ENCODE data around the gene IZUMO1. TPM values are rescaled to one million over a fixed set of nuclear protein-coding genes. Genes with fewer than 3 reads are reported as not detected.

IZUMO1 gene
- total RNA-seq, 1 donor from 2014 or later: not detected

- Mint-ChIP-seq H3K27me3 (ENCODE audit: low read depth, unreplicated experiment) (peaks cover 53% of the 10 kb centered on the region), H3K27ac (ENCODE audit: unreplicated experiment) (no peak overlapping the region), H3K4me3 (ENCODE audit: unreplicated experiment) (no peak overlapping the region), H3K4me1 (ENCODE audit: low read depth, unreplicated experiment) (no peaks in the 10 kb centered on the region), H3K36me3 (ENCODE audit: low read depth, unreplicated experiment) (no peaks in the 10 kb centered on the region), H3K9me3 (ENCODE audit: unreplicated experiment) (peaks cover 4% of the 10 kb centered on the region)
- TF ChIP-seq, protein P1, sequence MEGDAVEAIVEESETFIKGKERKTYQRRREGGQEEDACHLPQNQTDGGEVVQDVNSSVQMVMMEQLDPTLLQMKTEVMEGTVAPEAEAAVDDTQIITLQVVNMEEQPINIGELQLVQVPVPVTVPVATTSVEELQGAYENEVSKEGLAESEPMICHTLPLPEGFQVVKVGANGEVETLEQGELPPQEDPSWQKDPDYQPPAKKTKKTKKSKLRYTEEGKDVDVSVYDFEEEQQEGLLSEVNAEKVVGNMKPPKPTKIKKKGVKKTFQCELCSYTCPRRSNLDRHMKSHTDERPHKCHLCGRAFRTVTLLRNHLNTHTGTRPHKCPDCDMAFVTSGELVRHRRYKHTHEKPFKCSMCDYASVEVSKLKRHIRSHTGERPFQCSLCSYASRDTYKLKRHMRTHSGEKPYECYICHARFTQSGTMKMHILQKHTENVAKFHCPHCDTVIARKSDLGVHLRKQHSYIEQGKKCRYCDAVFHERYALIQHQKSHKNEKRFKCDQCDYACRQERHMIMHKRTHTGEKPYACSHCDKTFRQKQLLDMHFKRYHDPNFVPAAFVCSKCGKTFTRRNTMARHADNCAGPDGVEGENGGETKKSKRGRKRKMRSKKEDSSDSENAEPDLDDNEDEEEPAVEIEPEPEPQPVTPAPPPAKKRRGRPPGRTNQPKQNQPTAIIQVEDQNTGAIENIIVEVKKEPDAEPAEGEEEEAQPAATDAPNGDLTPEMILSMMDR (IDR thresholded peaks at IDR 0.05; ENCODE audit: insufficient read depth, low read depth, low read length): no peak
- TF ChIP-seq EZH2 (IDR thresholded peaks at IDR 0.05; ENCODE audit: insufficient read depth, low read length): no peak
- Histone ChIP-seq H2AFZ (ENCODE audit: low read depth, low read length) (no peak overlapping the region), H3K36me3 (ENCODE audit: insufficient read depth, low read length) (no peaks in the 10 kb centered on the region), H3K9me3 (ENCODE audit: insufficient read depth, low read depth, low read length) (no peaks in the 10 kb centered on the region), H3K79me2 (ENCODE audit: insufficient read depth, low read length) (no peaks in the 10 kb centered on the region), H4K20me1 (ENCODE audit: insufficient read depth, low read length) (no peaks in the 10 kb centered on the region), H3K4me3 (ENCODE audit: insufficient read depth, low read depth, low read length) (no peak overlapping the region), H3K4me1 (ENCODE audit: insufficient read depth, low read length) (no peaks in the 10 kb centered on the region), H3K27ac (ENCODE audit: low read depth, low read length) (no peak overlapping the region), H3K4me2 (ENCODE audit: low read length) (no peak overlapping the region), H3K9ac (ENCODE audit: low read length) (no peak overlapping the region), H3K27me3 (ENCODE audit: insufficient read depth, low read length) (peaks cover 29% of the 10 kb centered on the region)
- FAIRE-seq: no peak
- no peak for DNase-seq (ENCODE audit: low read depth)
These were observed 13.9 kb upstream of the IZUMO1 start for GRCh38 chr19:48760504-48761205.

DNA sequence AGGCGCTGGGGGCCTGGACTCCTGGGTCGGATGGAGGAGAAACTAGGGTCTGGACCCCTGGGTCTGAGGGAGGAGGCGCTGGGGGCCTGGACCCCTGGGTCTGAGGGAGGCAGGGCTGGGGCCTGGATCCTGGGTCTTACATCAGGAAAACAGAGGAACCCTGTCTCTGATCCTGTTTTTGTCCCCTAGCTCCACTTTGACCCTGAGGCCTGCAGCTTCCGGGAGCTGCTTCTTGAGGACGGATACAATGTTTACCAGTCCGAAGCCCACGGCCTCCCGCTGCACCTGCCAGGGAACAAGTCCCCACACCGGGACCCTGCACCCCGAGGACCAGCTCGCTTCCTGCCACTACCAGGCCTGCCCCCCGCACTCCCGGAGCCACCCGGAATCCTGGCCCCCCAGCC, 11.0 kb upstream of the IZUMO1 start:
- DNase-seq (ENCODE audit: low read depth) (no peak), FAIRE-seq (no peak)
- no peak overlapping the region for H2AFZ ChIP-seq (ENCODE audit: low read depth, low read length)
- no peak overlapping the region for H3K27ac ChIP-seq (ENCODE audit: low read depth, low read length)
- H3K4me1 ChIP-seq (ENCODE audit: insufficient read depth, low read length): peaks cover 4% of the 10 kb centered on the region
- no peak overlapping the region for H3K4me3 ChIP-seq (ENCODE audit: insufficient read depth, low read depth, low read length)
- H3K9me3 Mint-ChIP-seq (ENCODE audit: unreplicated experiment): peaks cover 1% of the 10 kb centered on the region
- no peak overlapping the region for H3K4me3 Mint-ChIP-seq (ENCODE audit: unreplicated experiment)
- TF ChIP-seq, protein P1 (IDR thresholded peaks at IDR 0.05; ENCODE audit: insufficient read depth, low read depth, low read length): no peak
- no peak for TF ChIP-seq EZH2 (IDR thresholded peaks at IDR 0.05; ENCODE audit: insufficient read depth, low read length)
- no peaks in the 10 kb centered on the region for H4K20me1 ChIP-seq (ENCODE audit: insufficient read depth, low read length)
- peaks cover 3% of the 10 kb centered on the region for H3K4me1 Mint-ChIP-seq (ENCODE audit: low read depth, unreplicated experiment)
- peaks cover 53% of the 10 kb centered on the region for H3K27me3 Mint-ChIP-seq (ENCODE audit: low read depth, unreplicated experiment)
- no peak overlapping the region for H3K27ac Mint-ChIP-seq (ENCODE audit: unreplicated experiment)
- no peaks in the 10 kb centered on the region for H3K36me3 Mint-ChIP-seq (ENCODE audit: low read depth, unreplicated experiment)
- H3K9ac ChIP-seq (ENCODE audit: low read length): no peak overlapping the region
- no peak overlapping the region for H3K4me2 ChIP-seq (ENCODE audit: low read length)
- H3K9me3 ChIP-seq (ENCODE audit: insufficient read depth, low read depth, low read length): no peaks in the 10 kb centered on the region
- H3K36me3 ChIP-seq (ENCODE audit: insufficient read depth, low read length): no peaks in the 10 kb centered on the region
- no peaks in the 10 kb centered on the region for H3K79me2 ChIP-seq (ENCODE audit: insufficient read depth, low read length)
- peaks cover 31% of the 10 kb centered on the region for H3K27me3 ChIP-seq (ENCODE audit: insufficient read depth, low read length)

- no peak for FAIRE-seq
These were observed 10.5 kb upstream of the IZUMO1 start for GRCh38 chr19:48757089-48757675.

More at GRCh38 chr19:48757089-48757675, 10.5 kb upstream of the IZUMO1 start:
- Histone ChIP-seq H4K20me1 (ENCODE audit: insufficient read depth, low read length) (no peaks in the 10 kb centered on the region), H3K27ac (ENCODE audit: low read depth, low read length) (no peak overlapping the region), H3K4me1 (ENCODE audit: insufficient read depth, low read length) (peaks cover 7% of the 10 kb centered on the region), H3K4me3 (ENCODE audit: insufficient read depth, low read depth, low read length) (no peak overlapping the region), H2AFZ (ENCODE audit: low read depth, low read length) (no peak overlapping the region), H3K9ac (ENCODE audit: low read length) (no peak overlapping the region), H3K4me2 (ENCODE audit: low read length) (no peak overlapping the region), H3K9me3 (ENCODE audit: insufficient read depth, low read depth, low read length) (no peaks in the 10 kb centered on the region), H3K36me3 (ENCODE audit: insufficient read depth, low read length) (no peaks in the 10 kb centered on the region), H3K27me3 (ENCODE audit: insufficient read depth, low read length) (peaks cover 27% of the 10 kb centered on the region), H3K79me2 (ENCODE audit: insufficient read depth, low read length) (no peaks in the 10 kb centered on the region)
- no peak overlapping the region for H3K4me3 Mint-ChIP-seq (ENCODE audit: unreplicated experiment)
- no peak for DNase-seq (ENCODE audit: low read depth)
- no peak overlapping the region for H3K27ac Mint-ChIP-seq (ENCODE audit: unreplicated experiment)
- no peaks in the 10 kb centered on the region for H3K36me3 Mint-ChIP-seq (ENCODE audit: low read depth, unreplicated experiment)
- peaks cover 48% of the 10 kb centered on the region for H3K27me3 Mint-ChIP-seq (ENCODE audit: low read depth, unreplicated experiment)
- peaks cover 3% of the 10 kb centered on the region for H3K4me1 Mint-ChIP-seq (ENCODE audit: low read depth, unreplicated experiment)
- TF ChIP-seq, protein P1 (IDR thresholded peaks at IDR 0.05; ENCODE audit: insufficient read depth, low read depth, low read length): no peak
- TF ChIP-seq EZH2 (IDR thresholded peaks at IDR 0.05; ENCODE audit: insufficient read depth, low read length): no peak
- no peaks in the 10 kb centered on the region for H3K9me3 Mint-ChIP-seq (ENCODE audit: unreplicated experiment)

All from astrocyte (in vitro differentiated cells and primary cell).